ENCODE measurements around the gene INCENP. TPM values are rescaled to one million over a fixed set of nuclear protein-coding genes. Genes with fewer than 3 reads are reported as not detected.
A peak's percentile ranks its signal among the peaks of the same experiment; 100 is the strongest.

The INCENP gene
- total RNA-seq, 2 experiments from 2014 or later = 12.6 to 16.3 TPM

- H3K4me3 Mint-ChIP-seq = no peak overlapping the region
- no peaks in the 10 kb centered on the region for H3K9me3 Mint-ChIP-seq
- H3K27ac Mint-ChIP-seq = no peak overlapping the region
These were observed 19.8 kb upstream of the INCENP start for GRCh38 chr11:62103986-62104385.

GRCh38 chr11:62104816-62105653, 18.8 kb upstream of the INCENP start:
- TF ChIP-seq, protein P1, sequence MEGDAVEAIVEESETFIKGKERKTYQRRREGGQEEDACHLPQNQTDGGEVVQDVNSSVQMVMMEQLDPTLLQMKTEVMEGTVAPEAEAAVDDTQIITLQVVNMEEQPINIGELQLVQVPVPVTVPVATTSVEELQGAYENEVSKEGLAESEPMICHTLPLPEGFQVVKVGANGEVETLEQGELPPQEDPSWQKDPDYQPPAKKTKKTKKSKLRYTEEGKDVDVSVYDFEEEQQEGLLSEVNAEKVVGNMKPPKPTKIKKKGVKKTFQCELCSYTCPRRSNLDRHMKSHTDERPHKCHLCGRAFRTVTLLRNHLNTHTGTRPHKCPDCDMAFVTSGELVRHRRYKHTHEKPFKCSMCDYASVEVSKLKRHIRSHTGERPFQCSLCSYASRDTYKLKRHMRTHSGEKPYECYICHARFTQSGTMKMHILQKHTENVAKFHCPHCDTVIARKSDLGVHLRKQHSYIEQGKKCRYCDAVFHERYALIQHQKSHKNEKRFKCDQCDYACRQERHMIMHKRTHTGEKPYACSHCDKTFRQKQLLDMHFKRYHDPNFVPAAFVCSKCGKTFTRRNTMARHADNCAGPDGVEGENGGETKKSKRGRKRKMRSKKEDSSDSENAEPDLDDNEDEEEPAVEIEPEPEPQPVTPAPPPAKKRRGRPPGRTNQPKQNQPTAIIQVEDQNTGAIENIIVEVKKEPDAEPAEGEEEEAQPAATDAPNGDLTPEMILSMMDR (IDR thresholded peaks at IDR 0.05) = no peak
- ChIA-PET POLR2A (no interaction called here), CTCF (interaction anchor here (8.4 kb wide), 1 partner anchor 207 kb away, joined by 132 read pairs; no protein-coding TSS in a partner anchor)
- Mint-ChIP-seq H3K36me3 (ENCODE audit: low read depth) (no peaks in the 10 kb centered on the region), H3K27ac (peak overlapping the region; percentile 54), H3K27me3 (no peaks in the 10 kb centered on the region), H3K4me3 (peak overlapping the region; percentile 85), H3K9me3 (no peaks in the 10 kb centered on the region), H3K4me1 (ENCODE audit: low read depth) (peaks cover 11% of the 10 kb centered on the region)
- Histone ChIP-seq H3K27me3 (ENCODE audit: control insufficient read depth in 1 of 2, insufficient read depth in 2 of 2, low read length in 2 of 2) (no peaks in the 10 kb centered on the region), H3K27ac (ENCODE audit: low read depth in 1 of 2, low read length in 2 of 2) (peak overlapping the region; percentile 21 to 50), H3K4me3 (ENCODE audit: low read length) (peak overlapping the region; percentile 40), H3K9me3 (ENCODE audit: control insufficient read depth in 1 of 2, insufficient read depth in 1 of 2, low read length in 2 of 2) (no peaks in the 10 kb centered on the region), H3K4me1 (ENCODE audit: insufficient read depth, low read length) (peaks cover 15% of the 10 kb centered on the region), H3K36me3 (ENCODE audit: insufficient read depth, low read length) (no peaks in the 10 kb centered on the region)
- peak in 3 of 14 experiments; percentile 47 to 69 (median 56) for DNase-seq
- peak; percentile 57 for ATAC-seq (ENCODE audit: poor library complexity)
- intact Hi-C loops (cut with DNase I, micrococcal nuclease) = no loop called here

More at GRCh38 chr11:62103986-62104385, 19.8 kb upstream of the INCENP start:
- Histone ChIP-seq H3K9me3 (ENCODE audit: control insufficient read depth in 1 of 2, insufficient read depth in 1 of 2, low read length in 2 of 2) (no peaks in the 10 kb centered on the region), H3K4me1 (ENCODE audit: insufficient read depth, low read length) (peaks cover 15% of the 10 kb centered on the region), H3K27ac (ENCODE audit: low read depth in 1 of 2, low read length in 2 of 2) (no peak overlapping the region), H3K36me3 (ENCODE audit: insufficient read depth, low read length) (no peaks in the 10 kb centered on the region), H3K27me3 (ENCODE audit: control insufficient read depth in 1 of 2, insufficient read depth in 2 of 2, low read length in 2 of 2) (no peaks in the 10 kb centered on the region), H3K4me3 (ENCODE audit: low read length) (no peak overlapping the region)
- no peak for DNase-seq
- intact Hi-C loops (cut with DNase I, micrococcal nuclease) = no loop called here
- H3K4me1 Mint-ChIP-seq (ENCODE audit: low read depth) = peaks cover 11% of the 10 kb centered on the region
- ATAC-seq (ENCODE audit: poor library complexity) = no peak
- CTCF ChIA-PET = interaction anchor here (0.6 to 1.8 kb wide), 2 partner anchors 171 to 205 kb away, joined by 3 to 11 read pairs; no protein-coding TSS in a partner anchor
- no peaks in the 10 kb centered on the region for H3K27me3 Mint-ChIP-seq
- no peaks in the 10 kb centered on the region for H3K36me3 Mint-ChIP-seq (ENCODE audit: low read depth)
- TF ChIP-seq, protein P1 (IDR thresholded peaks at IDR 0.05) = no peak
- POLR2A ChIA-PET = no interaction called here

DNA sequence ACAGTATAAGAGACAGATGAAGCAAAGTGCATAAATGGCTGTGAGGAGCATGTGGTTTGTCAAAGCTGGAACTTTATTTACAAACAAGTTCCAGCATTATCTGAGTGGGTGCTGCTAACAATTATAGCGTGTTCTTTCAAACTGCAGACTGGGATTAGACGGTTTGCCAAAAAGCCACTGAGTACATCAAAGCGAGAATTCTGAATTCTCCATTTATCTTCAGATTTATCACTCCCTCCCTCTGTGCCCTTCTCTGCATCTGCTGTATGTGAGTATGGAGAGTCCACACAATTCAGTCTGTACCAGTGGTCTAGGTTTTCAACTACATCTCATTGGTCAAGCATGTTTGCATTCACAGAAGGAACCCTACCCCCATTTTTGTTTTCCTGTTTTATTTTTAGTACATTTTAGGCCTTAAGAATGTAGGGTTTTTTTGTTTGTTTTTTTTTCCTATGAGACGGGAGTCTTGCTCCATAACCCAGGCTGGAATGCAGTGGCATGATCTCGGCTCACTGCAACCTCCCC, 18.1 kb upstream of the INCENP start:
- H3K9me3 Mint-ChIP-seq = no peaks in the 10 kb centered on the region
- H3K9me3 ChIP-seq (ENCODE audit: control insufficient read depth in 1 of 2, insufficient read depth in 1 of 2, low read length in 2 of 2) = no peaks in the 10 kb centered on the region
- no peaks in the 10 kb centered on the region for H3K36me3 ChIP-seq (ENCODE audit: insufficient read depth, low read length)
- peaks cover 15% of the 10 kb centered on the region for H3K4me1 ChIP-seq (ENCODE audit: insufficient read depth, low read length)
- intact Hi-C loops (cut with DNase I, micrococcal nuclease) = no loop called here
- no peak overlapping the region for H3K27ac ChIP-seq (ENCODE audit: low read depth in 1 of 2, low read length in 2 of 2)
- peaks cover 11% of the 10 kb centered on the region for H3K4me1 Mint-ChIP-seq (ENCODE audit: low read depth)
- H3K36me3 Mint-ChIP-seq (ENCODE audit: low read depth) = no peaks in the 10 kb centered on the region
- H3K27me3 Mint-ChIP-seq = no peaks in the 10 kb centered on the region
- H3K27me3 ChIP-seq (ENCODE audit: control insufficient read depth in 1 of 2, insufficient read depth in 2 of 2, low read length in 2 of 2) = no peaks in the 10 kb centered on the region
- H3K4me3 Mint-ChIP-seq = peak overlapping the region; percentile 85
- ChIA-PET POLR2A (interaction anchor here (0.7 to 1.4 kb wide), 2 partner anchors 62 to 313 kb away, joined by 4 to 6 read pairs; partner anchors contain the start of genes FEN1 and TMEM258), CTCF (interaction anchor here (4.7 to 8.4 kb wide), 2 partner anchors 24 to 207 kb away, joined by 50 to 132 read pairs; no protein-coding TSS in a partner anchor)
- H3K27ac Mint-ChIP-seq = peak overlapping the region; percentile 54
- peak overlapping the region; percentile 40 for H3K4me3 ChIP-seq (ENCODE audit: low read length)
- TF ChIP-seq, protein P1 (IDR thresholded peaks at IDR 0.05) = no peak
- ATAC-seq (ENCODE audit: poor library complexity) (no peak), DNase-seq (no peak)
